ENCODE results near the gene DCT. TPM values are rescaled to one million over a fixed set of nuclear protein-coding genes. Genes with fewer than 3 reads are reported as not detected.

DCT gene
- total and polyA plus RNA-seq, 4 donors, result 0.02 to 1.1 (median 0.18) TPM

DNA sequence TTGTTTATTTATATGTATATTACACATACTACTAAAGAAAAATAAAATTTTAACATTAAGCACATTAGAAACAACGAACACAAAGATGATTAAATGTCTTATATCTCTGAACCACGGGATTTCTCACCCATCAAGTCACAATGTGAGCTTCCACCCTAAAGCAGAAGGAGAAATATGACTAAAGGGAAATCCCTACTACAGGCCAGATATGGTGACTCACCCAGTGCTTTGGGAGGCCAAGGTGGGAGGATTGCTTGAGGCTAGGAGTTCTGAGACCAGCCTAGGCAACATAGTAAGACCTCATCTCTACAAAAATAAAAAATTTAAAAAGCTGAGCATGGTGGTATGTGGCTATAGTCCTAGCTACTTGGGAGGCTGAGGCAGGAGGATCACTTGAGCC lies 24.6 kb downstream of the DCT start:
- no peak for DNase-seq
- WGBS, 2 donors, result 73 to 89% methylated on average over 2 of the region's 2 CpGs
- no peaks in the 10 kb centered on the region for H3K36me3 ChIP-seq (ENCODE audit: control insufficient read depth in 4 of 4, insufficient read depth in 4 of 4, low read length in 4 of 4)

DNA sequence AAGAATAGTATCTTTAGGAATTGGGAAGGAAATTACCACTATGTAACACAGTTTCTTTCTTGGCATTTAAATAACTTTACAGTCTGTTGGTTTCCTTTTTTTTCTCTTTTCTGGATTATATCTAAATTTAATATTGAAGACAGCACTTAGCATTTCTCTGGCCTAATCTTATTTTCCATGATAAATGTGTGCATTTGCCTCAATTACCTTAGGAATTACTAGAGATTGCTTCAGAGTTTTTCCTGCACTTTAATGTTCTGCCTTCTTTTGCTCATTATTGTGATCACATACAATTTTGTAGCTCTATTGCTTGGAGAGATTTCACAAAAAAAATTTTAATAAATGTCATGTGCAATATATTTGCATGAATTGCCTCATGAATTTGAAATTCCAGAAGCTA lies 25.1 kb downstream of the DCT start:
- Histone ChIP-seq H3K36me3 (ENCODE audit: control insufficient read depth in 4 of 4, insufficient read depth in 4 of 4, low read length in 4 of 4) (no peaks in the 10 kb centered on the region), H3K9ac (ENCODE audit: insufficient read depth in 1 of 2, low read length in 2 of 2) (no peak overlapping the region), H3K4me3 (no peak overlapping the region), H3K9me3 (ENCODE audit: control insufficient read depth in 4 of 4, insufficient read depth in 3 of 4, low read length in 3 of 4) (no peaks in the 10 kb centered on the region), H3K4me1 (ENCODE audit: control insufficient read depth in 5 of 5, insufficient read depth in 5 of 5, low read length in 5 of 5) (no peaks in the 10 kb centered on the region), H3K27me3 (ENCODE audit: control insufficient read depth in 3 of 3, insufficient read depth in 3 of 3, low read length in 2 of 3) (no peaks in the 10 kb centered on the region), H3K27ac (ENCODE audit: low read depth in 1 of 2, low read length in 1 of 2) (no peak overlapping the region)
- DNase-seq, result no peak
- no peak for ATAC-seq (ENCODE audit: insufficient read depth, low FRiP score)
- TF ChIP-seq, protein P1, sequence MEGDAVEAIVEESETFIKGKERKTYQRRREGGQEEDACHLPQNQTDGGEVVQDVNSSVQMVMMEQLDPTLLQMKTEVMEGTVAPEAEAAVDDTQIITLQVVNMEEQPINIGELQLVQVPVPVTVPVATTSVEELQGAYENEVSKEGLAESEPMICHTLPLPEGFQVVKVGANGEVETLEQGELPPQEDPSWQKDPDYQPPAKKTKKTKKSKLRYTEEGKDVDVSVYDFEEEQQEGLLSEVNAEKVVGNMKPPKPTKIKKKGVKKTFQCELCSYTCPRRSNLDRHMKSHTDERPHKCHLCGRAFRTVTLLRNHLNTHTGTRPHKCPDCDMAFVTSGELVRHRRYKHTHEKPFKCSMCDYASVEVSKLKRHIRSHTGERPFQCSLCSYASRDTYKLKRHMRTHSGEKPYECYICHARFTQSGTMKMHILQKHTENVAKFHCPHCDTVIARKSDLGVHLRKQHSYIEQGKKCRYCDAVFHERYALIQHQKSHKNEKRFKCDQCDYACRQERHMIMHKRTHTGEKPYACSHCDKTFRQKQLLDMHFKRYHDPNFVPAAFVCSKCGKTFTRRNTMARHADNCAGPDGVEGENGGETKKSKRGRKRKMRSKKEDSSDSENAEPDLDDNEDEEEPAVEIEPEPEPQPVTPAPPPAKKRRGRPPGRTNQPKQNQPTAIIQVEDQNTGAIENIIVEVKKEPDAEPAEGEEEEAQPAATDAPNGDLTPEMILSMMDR (IDR thresholded peaks at IDR 0.05; ENCODE audit: control extremely low read depth, extremely low read depth), result no peak

More for the DNA sequence above, 24.6 kb downstream of the DCT start:
- TF ChIP-seq, protein P1 (IDR thresholded peaks at IDR 0.05; ENCODE audit: control extremely low read depth, extremely low read depth), result no peak
- Histone ChIP-seq H3K4me3 (no peak overlapping the region), H3K9me3 (ENCODE audit: control insufficient read depth in 4 of 4, insufficient read depth in 3 of 4, low read length in 3 of 4) (no peaks in the 10 kb centered on the region), H3K27me3 (ENCODE audit: control insufficient read depth in 3 of 3, insufficient read depth in 3 of 3, low read length in 2 of 3) (no peaks in the 10 kb centered on the region), H3K4me1 (ENCODE audit: control insufficient read depth in 5 of 5, insufficient read depth in 5 of 5, low read length in 5 of 5) (no peaks in the 10 kb centered on the region), H3K9ac (ENCODE audit: insufficient read depth in 1 of 2, low read length in 2 of 2) (no peak overlapping the region), H3K27ac (ENCODE audit: low read depth in 1 of 2, low read length in 1 of 2) (no peak overlapping the region)
- ATAC-seq (ENCODE audit: insufficient read depth, low FRiP score), result no peak

DNA sequence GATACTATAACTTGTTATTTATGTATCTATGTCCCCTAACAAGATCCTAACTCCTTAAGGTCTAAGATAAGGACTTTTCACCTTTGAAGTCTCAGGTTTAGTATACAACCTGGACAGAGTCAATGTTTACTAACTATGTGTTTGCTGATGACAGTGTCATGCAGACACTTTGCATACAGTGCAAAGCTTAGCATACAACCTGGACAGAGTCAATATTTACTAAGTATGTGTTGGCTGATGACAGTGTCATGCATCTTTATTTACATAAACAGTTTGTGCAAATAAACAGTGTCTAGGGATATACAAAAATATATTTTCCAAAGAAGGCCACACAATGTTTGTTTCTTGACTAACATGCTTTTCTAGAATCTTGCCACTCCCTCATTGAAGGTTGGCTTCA lies 34.7 kb downstream of the DCT start:
- H3K9ac ChIP-seq (ENCODE audit: insufficient read depth in 1 of 2, low read length in 2 of 2), result no peak overlapping the region
- no peak overlapping the region for H3K27ac ChIP-seq (ENCODE audit: low read depth in 1 of 2, low read length in 1 of 2)
- H3K27me3 ChIP-seq (ENCODE audit: control insufficient read depth in 3 of 3, insufficient read depth in 3 of 3, low read length in 2 of 3), result no peaks in the 10 kb centered on the region
- ATAC-seq (ENCODE audit: insufficient read depth, low FRiP score) (no peak), DNase-seq (no peak)
- TF ChIP-seq, protein P1 (IDR thresholded peaks at IDR 0.05; ENCODE audit: control extremely low read depth, extremely low read depth), result no peak
- H3K9me3 ChIP-seq (ENCODE audit: control insufficient read depth in 4 of 4, insufficient read depth in 3 of 4, low read length in 3 of 4), result peaks cover 0 to 2% (median 0%) of the 10 kb centered on the region in 4 donors
- H3K36me3 ChIP-seq (ENCODE audit: control insufficient read depth in 4 of 4, insufficient read depth in 4 of 4, low read length in 4 of 4), result no peaks in the 10 kb centered on the region
- no peak overlapping the region for H3K4me3 ChIP-seq
- H3K4me1 ChIP-seq (ENCODE audit: control insufficient read depth in 5 of 5, insufficient read depth in 5 of 5, low read length in 5 of 5), result no peaks in the 10 kb centered on the region

DNA sequence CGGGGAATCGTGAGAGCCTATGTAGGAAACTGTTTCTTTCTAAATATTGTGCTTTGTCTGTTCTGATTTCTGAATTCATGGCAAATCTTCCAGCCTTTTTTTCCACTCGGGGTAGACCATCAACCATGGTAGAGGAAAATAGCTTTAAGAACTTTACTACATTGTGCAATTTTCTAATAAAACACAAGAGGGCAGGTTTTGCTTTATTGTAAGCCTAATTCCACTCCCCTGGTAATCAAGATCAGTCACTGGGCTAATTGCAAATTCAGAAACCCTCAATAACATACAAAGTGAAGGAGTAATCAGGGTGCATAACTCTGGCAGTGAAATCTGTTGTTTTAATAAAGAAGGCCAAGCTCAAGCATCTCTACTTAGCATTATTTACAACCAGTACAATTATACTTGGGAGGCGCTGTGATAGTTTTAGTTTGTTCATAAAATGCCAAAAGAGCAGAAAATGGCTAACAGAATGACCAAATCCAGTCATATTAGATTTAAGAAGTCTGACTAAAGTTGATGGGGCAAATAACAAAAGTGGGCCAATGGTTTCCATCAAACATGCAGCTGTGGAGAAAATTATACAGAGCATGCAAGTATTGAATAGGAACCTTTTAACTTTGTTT lies 43.8 kb downstream of the DCT start:
- TF ChIP-seq, protein P1 (IDR thresholded peaks at IDR 0.05; ENCODE audit: control extremely low read depth, extremely low read depth), result peak; percentile 25
- no peak overlapping the region for H3K9ac ChIP-seq (ENCODE audit: insufficient read depth in 1 of 2, low read length in 2 of 2)
- H3K4me1 ChIP-seq (ENCODE audit: control insufficient read depth in 5 of 5, insufficient read depth in 5 of 5, low read length in 5 of 5), result peaks cover 0 to 6% (median 0%) of the 10 kb centered on the region in 5 donors
- H3K27me3 ChIP-seq (ENCODE audit: control insufficient read depth in 3 of 3, insufficient read depth in 3 of 3, low read length in 2 of 3), result peaks cover 0 to 4% (median 0%) of the 10 kb centered on the region in 3 donors
- no peak overlapping the region for H3K27ac ChIP-seq (ENCODE audit: low read depth in 1 of 2, low read length in 1 of 2)
- no peak overlapping the region for H3K4me3 ChIP-seq
- ATAC-seq (ENCODE audit: insufficient read depth, low FRiP score) (peak; percentile 62), DNase-seq (peak in 2 of 3 donors; percentile 82 to 86)
- no peaks in the 10 kb centered on the region for H3K9me3 ChIP-seq (ENCODE audit: control insufficient read depth in 4 of 4, insufficient read depth in 3 of 4, low read length in 3 of 4)
- H3K36me3 ChIP-seq (ENCODE audit: control insufficient read depth in 4 of 4, insufficient read depth in 4 of 4, low read length in 4 of 4), result no peaks in the 10 kb centered on the region
- 46 to 47% methylated on average over 4 of the region's 4 CpGs for WGBS, 2 donors

All from lung (tissue), 12 donors.